DND-41 (cell line): ENCODE measurements around the gene NTN1.

Source experiments
- ATAC-seq: fragments of 200-7000 bp; cut with Tn5 transposase; 3 replicates; pipeline ENCODE4 v1.9.1; 2021; ENCODE audit warnings: low read depth; ENCODE audit not compliant: insufficient read depth
- DNase-seq: peaks from one replicate; pipeline ENCODE4 v3.0.0-alpha.2; 2020
- H2AFZ ChIP-seq: 2 replicates; pipeline ENCODE4 v1.6.0; 2012; ENCODE audit warnings: low read depth, low read length
- H3K27ac ChIP-seq: 2 replicates; pipeline ENCODE4 v1.5.1; 2012; ENCODE audit warnings: low read length, inconsistent platforms
- H3K27me3 ChIP-seq: fragments of 200-600 bp; sonication (generic); 2 replicates; pipeline ENCODE4 v1.6.0; 2012; ENCODE audit warnings: low read length, mild to moderate bottlenecking, inconsistent platforms; ENCODE audit not compliant: insufficient read depth, poor library complexity
- H3K36me3 ChIP-seq: 2 replicates; pipeline ENCODE4 v1.5.1; 2012; ENCODE audit warnings: low read length, inconsistent platforms; ENCODE audit not compliant: insufficient read depth
- H3K4me1 ChIP-seq: 2 replicates; pipeline ENCODE4 v1.5.1; 2012; ENCODE audit warnings: mild to moderate bottlenecking, low read length; ENCODE audit not compliant: insufficient read depth
- H3K4me2 ChIP-seq: 2 replicates; pipeline ENCODE4 v1.6.0; 2012; ENCODE audit warnings: mild to moderate bottlenecking, moderate library complexity, low read length, inconsistent platforms; ENCODE audit not compliant: insufficient read depth
- H3K4me3 ChIP-seq, 2 experiments: fragments of 200-600 bp in 1 of 2; shearing (Covaris generic) in 1 of 2; 2 replicates each; pipeline ENCODE4 v1.5.1; 2012 to 2016; ENCODE audit warnings: inconsistent platforms in 2 of 2, low read length in 2 of 2, mild to moderate bottlenecking in 2 of 2, low read depth in 1 of 2, moderate library complexity in 1 of 2
- H3K79me2 ChIP-seq: 2 replicates; pipeline ENCODE4 v1.6.0; 2012; ENCODE audit warnings: low read length, inconsistent platforms; ENCODE audit not compliant: insufficient read depth
- H3K9ac ChIP-seq: 2 replicates; pipeline ENCODE4 v1.6.0; 2012; ENCODE audit warnings: low read depth, mild to moderate bottlenecking, inconsistent platforms, low read length, moderate library complexity
- H3K9me3 ChIP-seq: 2 replicates; pipeline ENCODE4 v1.5.1; 2012; ENCODE audit warnings: low read length, moderate library complexity, mild to moderate bottlenecking, inconsistent platforms; ENCODE audit not compliant: insufficient read depth, severe bottlenecking
- H4K20me1 ChIP-seq: 2 replicates; pipeline ENCODE4 v1.6.0; 2012; ENCODE audit warnings: low read length; ENCODE audit not compliant: insufficient read depth
- CTCF ChIP-seq: IDR thresholded peaks from 2 replicates; pipeline ENCODE4 v1.5.1; 2012; ENCODE audit warnings: borderline replicate concordance, low read length, moderate library complexity, mild to moderate bottlenecking; ENCODE audit not compliant: poor library complexity, severe bottlenecking; ENCODE audit errors: extremely low read depth
- EZH2 ChIP-seq: IDR thresholded peaks from 3 replicates; pipeline ENCODE4 v1.6.1; 2012; ENCODE audit warnings: borderline replicate concordance, low read depth, mild to moderate bottlenecking, moderate library complexity, low read length, inconsistent platforms; ENCODE audit not compliant: severe bottlenecking

NTN1 gene

GRCh38 chr17:9208381-9209105, 187.2 kb downstream of the NTN1 start:
- Histone ChIP-seq H3K27me3 (no peaks in the 10 kb centered on the region), H3K9me3 (no peaks in the 10 kb centered on the region), H3K4me1 (no peaks in the 10 kb centered on the region), H3K27ac (no peak overlapping the region), H3K79me2 (no peaks in the 10 kb centered on the region), H4K20me1 (no peaks in the 10 kb centered on the region), H3K4me2 (no peak overlapping the region), H3K9ac (no peak overlapping the region), H2AFZ (no peak overlapping the region), H3K36me3 (no peaks in the 10 kb centered on the region), H3K4me3 (no peak overlapping the region)
- ATAC-seq (no peak), DNase-seq (no peak)
- TF ChIP-seq EZH2 (no peak), CTCF (no peak)

GRCh38 chr17:9209347-9209746, 188.0 kb downstream of the NTN1 start:
- Histone ChIP-seq H3K4me1 (no peaks in the 10 kb centered on the region), H2AFZ (no peak overlapping the region), H3K27me3 (no peaks in the 10 kb centered on the region), H3K9ac (no peak overlapping the region), H3K79me2 (no peaks in the 10 kb centered on the region), H3K4me2 (no peak overlapping the region), H3K4me3 (no peak overlapping the region), H3K9me3 (no peaks in the 10 kb centered on the region), H3K27ac (no peak overlapping the region), H4K20me1 (no peaks in the 10 kb centered on the region), H3K36me3 (no peaks in the 10 kb centered on the region)
- no peak for DNase-seq
- no peak for TF ChIP-seq CTCF
- TF ChIP-seq EZH2 = no peak
- no peak for ATAC-seq

- DNase-seq (no peak), ATAC-seq (no peak)
- no peak overlapping the region for H3K4me3 ChIP-seq
- H3K9ac ChIP-seq = no peak overlapping the region
- no peaks in the 10 kb centered on the region for H3K27me3 ChIP-seq
- no peak overlapping the region for H3K4me2 ChIP-seq
- no peak overlapping the region for H2AFZ ChIP-seq
- no peak overlapping the region for H3K27ac ChIP-seq
- no peaks in the 10 kb centered on the region for H3K79me2 ChIP-seq
- TF ChIP-seq EZH2 = no peak
- TF ChIP-seq CTCF = no peak
- H3K4me1 ChIP-seq = no peaks in the 10 kb centered on the region
- H3K36me3 ChIP-seq = no peaks in the 10 kb centered on the region
- H3K9me3 ChIP-seq = no peaks in the 10 kb centered on the region
- no peaks in the 10 kb centered on the region for H4K20me1 ChIP-seq
Observed at GRCh38 chr17:9209781-9210370, 188.6 kb downstream of the NTN1 start.
